ENCODE results near the gene SLC13A5. TPM values are rescaled to one million over a fixed set of nuclear protein-coding genes. Genes with fewer than 3 reads are reported as not detected.

Gene SLC13A5
- total and polyA plus RNA-seq, 10 of the 15 experiments (the other 5 are each of a cell fraction or from before 2014, with no cell fraction given), result 0.23 TPM; not detected in 9

- no peak for TF ChIP-seq ELK1 (IDR thresholded peaks at IDR 0.05; ENCODE audit: low read depth, low read length)
- no peak for TF ChIP-seq CHD4 (IDR thresholded peaks at IDR 0.05)
- TF ChIP-seq RB1 (IDR thresholded peaks at IDR 0.05; ENCODE audit: borderline replicate concordance), result no peak
Observed at GRCh38 chr17:6724009-6724408, 10.8 kb upstream of the SLC13A5 start (continued).

GRCh38 chr17:6721744-6722143 is 8.6 kb upstream of the SLC13A5 start:
- BruUV-seq (replicated peaks), result no TSS peak

GRCh38 chr17:6716736-6717135 is 3.6 kb upstream of the SLC13A5 start:
- Histone ChIP-seq H4K20me1 (ENCODE audit: control insufficient read depth, insufficient read depth) (no peaks in the 10 kb centered on the region), H3K79me2 (ENCODE audit: control insufficient read depth, insufficient read depth, low read length) (no peaks in the 10 kb centered on the region), H2AFZ (ENCODE audit: control insufficient read depth, low read depth, low read length) (no peak overlapping the region), H3K27ac (ENCODE audit: control insufficient read depth, insufficient read depth) (no peak overlapping the region), H3K27me3 (replicated peaks in 1 of 2; ENCODE audit: control insufficient read depth in 2 of 2, insufficient read depth in 2 of 2, low read length in 1 of 2) (peaks cover 0 to 8% of the 10 kb centered on the region in 2 experiments; a peak in 2 of 4 replicates), H3K36me3 (ENCODE audit: control insufficient read depth in 2 of 2, insufficient read depth in 2 of 2, low read length in 1 of 2) (no peaks in the 10 kb centered on the region), H3K4me2 (ENCODE audit: control insufficient read depth, insufficient read depth) (no peak overlapping the region), H3K9me3 (replicated peaks; ENCODE audit: control insufficient read depth, insufficient read depth, low read length) (no peaks in the 10 kb centered on the region; the same call in 2 of the 3 replicates), H3K4me3 (no peak overlapping the region), H3K4me1 (ENCODE audit: control insufficient read depth, insufficient read depth, low read length) (no peaks in the 10 kb centered on the region), H3K9ac (ENCODE audit: control insufficient read depth, insufficient read depth, low read length) (no peak overlapping the region)
- WGBS (ENCODE audit: insufficient coverage, insufficient replicate concordance, low lambda C conversion rate, missing lambda C conversion rate), result 4% methylated on average over 2 of the region's 2 CpGs
- RAD21 ChIA-PET (ENCODE audit: unreplicated experiment), result no interaction called here
- in situ Hi-C loops (cut with MboI), result no loop called here
- SMC1A ChIA-PET (ENCODE audit: uncharacterized antibody, unreplicated experiment), result no interaction called here
- ATAC-seq (no peak), DNase-seq (ENCODE audit: low read depth, low spot score) (no peak), FAIRE-seq (no peak)
- intact Hi-C loops (cut with micrococcal nuclease; ENCODE audit: unreplicated experiment), result no loop called here
- POLR2A ChIA-PET, result interaction anchor here (0.7 kb wide), 1 partner anchor 25 kb away, joined by 4 read pairs; no protein-coding TSS in a partner anchor
- no TSS peak for BruUV-seq (replicated peaks)
- CTCF ChIA-PET, result no interaction called here
- TF ChIP-seq STAT1 (conservative IDR thresholded peaks at IDR 0.05) (no peak), PRDM15 (CRISPR knock-in tag; IDR thresholded peaks at IDR 0.05) (no peak), GATAD2B (conservative IDR thresholded peaks at IDR 0.05; ENCODE audit: low read depth) (no peak), CHD4 (IDR thresholded peaks at IDR 0.05) (no peak), PKNOX1 (IDR thresholded peaks at IDR 0.05) (no peak)

More at GRCh38 chr17:6721744-6722143, 8.6 kb upstream of the SLC13A5 start:
- 36% methylated on average over 5 of the region's 5 CpGs for WGBS (ENCODE audit: insufficient coverage, insufficient replicate concordance, low lambda C conversion rate, missing lambda C conversion rate)
- CTCF ChIA-PET, result interaction anchor here (0.5 kb wide), 1 partner anchor 92 kb away, joined by 3 read pairs; no protein-coding TSS in a partner anchor
- no peak for DNase-seq (ENCODE audit: low read depth, low spot score)
- H3K4me3 ChIP-seq, result no peak overlapping the region
- RAD21 ChIA-PET (ENCODE audit: unreplicated experiment), result no interaction called here
- no peak overlapping the region for H3K27ac ChIP-seq (ENCODE audit: control insufficient read depth, insufficient read depth)
- no peak overlapping the region for H3K9ac ChIP-seq (ENCODE audit: control insufficient read depth, insufficient read depth, low read length)
- no peaks in the 10 kb centered on the region for H3K4me1 ChIP-seq (ENCODE audit: control insufficient read depth, insufficient read depth, low read length)
- H3K9me3 ChIP-seq (replicated peaks; ENCODE audit: control insufficient read depth, insufficient read depth, low read length), result no peaks in the 10 kb centered on the region
- H3K79me2 ChIP-seq (ENCODE audit: control insufficient read depth, insufficient read depth, low read length), result no peaks in the 10 kb centered on the region
- intact Hi-C loops (cut with micrococcal nuclease; ENCODE audit: unreplicated experiment), result no loop called here
- TF ChIP-seq ESRRA (IDR thresholded peaks at IDR 0.05; ENCODE audit: low read length) (no peak), RAD51 (IDR thresholded peaks at IDR 0.05) (no peak)
- no peak overlapping the region for H3K4me2 ChIP-seq (ENCODE audit: control insufficient read depth, insufficient read depth)
- H3K27me3 ChIP-seq (replicated peaks in 1 of 2; ENCODE audit: control insufficient read depth in 2 of 2, insufficient read depth in 2 of 2, low read length in 1 of 2), result no peaks in the 10 kb centered on the region
- no peaks in the 10 kb centered on the region for H3K36me3 ChIP-seq (ENCODE audit: control insufficient read depth in 2 of 2, insufficient read depth in 2 of 2, low read length in 1 of 2)
- FAIRE-seq, result no peak
- no peak overlapping the region for H2AFZ ChIP-seq (ENCODE audit: control insufficient read depth, low read depth, low read length)
- SMC1A ChIA-PET (ENCODE audit: uncharacterized antibody, unreplicated experiment), result no interaction called here
- POLR2A ChIA-PET, result no interaction called here
- in situ Hi-C loops (cut with MboI), result no loop called here
- no peak for ATAC-seq
- no peaks in the 10 kb centered on the region for H4K20me1 ChIP-seq (ENCODE audit: control insufficient read depth, insufficient read depth)
